ENCODE results near the gene CREB5.
"Not testable (repeated sequence)": the region's sequence is repeated elsewhere in the genome, so short reads cannot be mapped to it uniquely, and the experiment has no call there.

Gene CREB5

GRCh38 chr7:28598586-28598985, 186.3 kb downstream of the CREB5 start:
- in situ Hi-C loops (cut with MboI; ENCODE audit: low sequenced_read_pairs), result no loop called here

GRCh38 chr7:28599411-28599810, 187.1 kb downstream of the CREB5 start:
- in situ Hi-C loops (cut with MboI; ENCODE audit: low sequenced_read_pairs), result no loop called here

GRCh38 chr7:28602282-28602681, 190.0 kb downstream of the CREB5 start:
- in situ Hi-C loops (cut with MboI; ENCODE audit: low sequenced_read_pairs), result no loop called here

- in situ Hi-C loops (cut with MboI; ENCODE audit: low sequenced_read_pairs), result no loop called here
Measured at GRCh38 chr7:28605427-28606085, 193.2 kb downstream of the CREB5 start.

- in situ Hi-C loops (cut with MboI; ENCODE audit: low sequenced_read_pairs), result no loop called here
Measured at GRCh38 chr7:28606421-28606820, 194.1 kb downstream of the CREB5 start.

GRCh38 chr7:28607855-28608193, 195.5 kb downstream of the CREB5 start:
- in situ Hi-C loops (cut with MboI; ENCODE audit: low sequenced_read_pairs), result no loop called here

GRCh38 chr7:28608237-28608656, 195.9 kb downstream of the CREB5 start:
- in situ Hi-C loops (cut with MboI; ENCODE audit: low sequenced_read_pairs), result no loop called here

- in situ Hi-C loops (cut with MboI; ENCODE audit: low sequenced_read_pairs), result no loop called here
Measured at GRCh38 chr7:28608731-28609130, 196.4 kb downstream of the CREB5 start.

- in situ Hi-C loops (cut with MboI; ENCODE audit: low sequenced_read_pairs), result no loop called here
Measured at GRCh38 chr7:28609608-28610007, 197.3 kb downstream of the CREB5 start.

- in situ Hi-C loops (cut with MboI; ENCODE audit: low sequenced_read_pairs), result not testable (repeated sequence)
Measured at GRCh38 chr7:28611399-28611897, 199.1 kb downstream of the CREB5 start.

- in situ Hi-C loops (cut with MboI; ENCODE audit: low sequenced_read_pairs), result no loop called here
Measured at GRCh38 chr7:28613262-28613661, 200.9 kb downstream of the CREB5 start.

GRCh38 chr7:28615091-28615490, 202.8 kb downstream of the CREB5 start:
- in situ Hi-C loops (cut with MboI; ENCODE audit: low sequenced_read_pairs), result no loop called here

- in situ Hi-C loops (cut with MboI; ENCODE audit: low sequenced_read_pairs), result no loop called here
Measured at GRCh38 chr7:28617308-28617880, 205.1 kb downstream of the CREB5 start.

GRCh38 chr7:28618383-28618782, 206.1 kb downstream of the CREB5 start:
- in situ Hi-C loops (cut with MboI; ENCODE audit: low sequenced_read_pairs), result no loop called here

- in situ Hi-C loops (cut with MboI; ENCODE audit: low sequenced_read_pairs), result no loop called here
Measured at GRCh38 chr7:28619256-28619655, 206.9 kb downstream of the CREB5 start.

GRCh38 chr7:28621369-28621841, 209.1 kb downstream of the CREB5 start:
- in situ Hi-C loops (cut with MboI; ENCODE audit: low sequenced_read_pairs), result no loop called here

- in situ Hi-C loops (cut with MboI; ENCODE audit: low sequenced_read_pairs), result no loop called here
Measured at GRCh38 chr7:28623105-28623730, 210.9 kb downstream of the CREB5 start.

GRCh38 chr7:28623863-28624262, 211.5 kb downstream of the CREB5 start:
- in situ Hi-C loops (cut with MboI; ENCODE audit: low sequenced_read_pairs), result no loop called here

GRCh38 chr7:28625432-28625831, 213.1 kb downstream of the CREB5 start:
- in situ Hi-C loops (cut with MboI; ENCODE audit: low sequenced_read_pairs), result no loop called here

- in situ Hi-C loops (cut with MboI; ENCODE audit: low sequenced_read_pairs), result no loop called here
Measured at GRCh38 chr7:28626221-28626620, 213.9 kb downstream of the CREB5 start.

- in situ Hi-C loops (cut with MboI; ENCODE audit: low sequenced_read_pairs), result no loop called here
Measured at GRCh38 chr7:28626624-28627262, 214.4 kb downstream of the CREB5 start.

GRCh38 chr7:28627263-28627653, 214.9 kb downstream of the CREB5 start:
- in situ Hi-C loops (cut with MboI; ENCODE audit: low sequenced_read_pairs), result no loop called here
